H1 (cell line): Measurements from ENCODE around the gene CSNK1G3. TPM values are rescaled to one million over a fixed set of nuclear protein-coding genes. Genes with fewer than 3 reads are reported as not detected.

Experiments
- CTCF ChIP-seq, 3 experiments: IDR thresholded peaks; 1 replicate in 2 of 3; 2 replicates in 1 of 3; pipeline versions ENCODE4 v1.5.1 to v1.6.1; 2011; ENCODE audit warnings: low read length in 3 of 3, mild to moderate bottlenecking in 3 of 3, inconsistent platforms in 2 of 3, low read depth in 1 of 3, moderate library complexity in 1 of 3; ENCODE audit not compliant: insufficient read depth in 1 of 3; ENCODE audit errors: control extremely low read depth in 1 of 3
- FOSL1 ChIP-seq: IDR thresholded peaks from 2 replicates; pipeline ENCODE4 v1.6.1; 2011; ENCODE audit warnings: mild to moderate bottlenecking, low read depth, low read length, moderate library complexity; ENCODE audit not compliant: insufficient read depth
- KDM4A ChIP-seq: IDR thresholded peaks from one replicate; pipeline ENCODE4 v1.7.1; 2012; ENCODE audit warnings: low read depth, mild to moderate bottlenecking, moderate library complexity, low read length, inconsistent platforms; ENCODE audit not compliant: severe bottlenecking
- SP4 ChIP-seq: IDR thresholded peaks from 2 replicates; pipeline ENCODE4 v1.6.1; 2012; ENCODE audit warnings: low read length, inconsistent platforms
- polyA plus RNA-seq, 7 experiments: library from polyadenylated mRNA; depleted of rRNA in 3 of 7; stranded (reverse) in 5 of 7; unstranded in 2 of 7; fragments of >200 nt in 5 of 7; fragments of 200-250 nt in 2 of 7; gene quantifications; 1 replicate in 5 of 7; 2 replicates in 1 of 7; 4 replicates in 1 of 7; pipeline versions ENCODE4 v1.2.1 to v1.2.3, GENCODE V29; 2011 to 2013; ENCODE audit warnings: missing spikeins in 2 of 7, mixed read lengths in 2 of 7
- total RNA-seq: library from RNA; stranded (reverse); fragmentation: NEBNext Ultra II Directional; extraction: Animal tissue kit (Norgen Biotek cat#: 25700); gene quantifications from 2 replicates; pipeline ENCODE4 v1.2.1, GENCODE V29; 2021

Gene CSNK1G3
- total and polyA plus RNA-seq, 2 of the 8 experiments (the other 6 are each of a cell fraction or from before 2014, with no cell fraction given): 10.6 to 58.9 TPM

- no peak for TF ChIP-seq CTCF (IDR thresholded peaks at IDR 0.05; ENCODE audit: control extremely low read depth in 1 of 3, insufficient read depth in 1 of 3, low read depth in 1 of 3, low read length in 3 of 3)
- TF ChIP-seq SP4: no peak
- TF ChIP-seq KDM4A: no peak
- no peak for TF ChIP-seq FOSL1
Measured at GRCh38 chr5:123571927-123572326, 60.0 kb downstream of the CSNK1G3 start (continued).
